ENCODE results near the gene INTU.
"Not testable (repeated sequence)": the region's sequence is repeated elsewhere in the genome, so short reads cannot be mapped to it uniquely, and the experiment has no call there.

INTU gene

GRCh38 chr4:127623797-127624083, 9.0 kb upstream of the INTU start:
- Mint-ChIP-seq H3K27me3 (peaks cover 38% of the 10 kb centered on the region), H3K36me3 (no peaks in the 10 kb centered on the region), H3K4me3 (peak overlapping the region; percentile 76)

GRCh38 chr4:127624173-127624572, 8.6 kb upstream of the INTU start:
- H3K4me1 Mint-ChIP-seq (ENCODE audit: low read depth): peaks cover 7% of the 10 kb centered on the region
- H3K27me3 Mint-ChIP-seq: peaks cover 34% of the 10 kb centered on the region
- H3K36me3 Mint-ChIP-seq: no peaks in the 10 kb centered on the region
- no peak overlapping the region for H3K27ac Mint-ChIP-seq
- peak overlapping the region; percentile 76 for H3K4me3 Mint-ChIP-seq
- no peaks in the 10 kb centered on the region for H3K9me3 Mint-ChIP-seq (ENCODE audit: low read depth)

More at GRCh38 chr4:127623797-127624083, 9.0 kb upstream of the INTU start:
- no peak overlapping the region for H3K27ac Mint-ChIP-seq
- H3K4me1 Mint-ChIP-seq (ENCODE audit: low read depth): peaks cover 7% of the 10 kb centered on the region
- peaks cover 2% of the 10 kb centered on the region for H3K9me3 Mint-ChIP-seq (ENCODE audit: low read depth)

DNA sequence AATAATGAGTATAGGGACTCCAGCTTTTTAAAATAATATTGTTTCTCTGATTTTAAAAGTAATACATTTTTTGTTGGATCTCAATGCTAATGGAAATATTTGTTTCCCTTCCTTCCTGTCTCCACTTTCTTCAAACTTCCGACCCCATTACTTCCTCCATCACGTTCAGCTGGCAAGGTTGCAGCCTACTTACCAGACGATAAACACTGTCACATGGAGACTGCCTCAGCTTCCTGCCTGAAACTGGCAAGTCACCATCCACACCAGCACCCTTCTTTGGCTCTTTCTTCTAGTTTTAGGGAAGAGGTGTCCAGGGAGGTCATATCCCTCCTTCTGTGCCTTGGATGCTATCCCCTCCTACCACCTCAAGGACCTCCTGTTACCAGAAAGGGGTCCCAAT, 3.4 kb upstream of the INTU start:
- H3K4me1 Mint-ChIP-seq (ENCODE audit: low read depth): peaks cover 13% of the 10 kb centered on the region
- no peak overlapping the region for H3K27ac Mint-ChIP-seq
- H3K27me3 Mint-ChIP-seq: peaks cover 38% of the 10 kb centered on the region
- no peak overlapping the region for H3K4me3 Mint-ChIP-seq
- H3K9me3 Mint-ChIP-seq (ENCODE audit: low read depth): no peaks in the 10 kb centered on the region
- no peaks in the 10 kb centered on the region for H3K36me3 Mint-ChIP-seq

DNA sequence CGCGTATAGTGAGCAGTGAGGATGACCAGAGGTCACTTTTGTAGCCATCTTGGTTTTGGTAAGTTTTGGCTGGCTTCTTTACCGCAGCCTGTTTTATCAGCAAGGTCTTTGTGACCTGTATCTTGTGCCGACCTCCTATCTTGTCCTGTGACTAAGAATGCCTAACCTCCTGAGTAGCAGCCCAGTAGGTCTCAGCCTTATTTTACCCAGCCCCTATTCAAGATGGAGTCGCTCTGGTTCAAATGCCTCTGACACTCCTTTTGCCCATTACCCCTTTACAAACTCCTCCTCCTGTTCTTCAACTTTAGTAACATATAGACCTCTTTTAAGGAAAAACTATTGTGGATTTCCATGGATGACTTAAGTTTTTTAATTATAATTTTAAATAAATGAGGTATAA, 2.6 kb upstream of the INTU start:
- H3K4me1 Mint-ChIP-seq (ENCODE audit: low read depth): peaks cover 13% of the 10 kb centered on the region
- no peaks in the 10 kb centered on the region for H3K9me3 Mint-ChIP-seq (ENCODE audit: low read depth)
- H3K27me3 Mint-ChIP-seq: peaks cover 37% of the 10 kb centered on the region
- H3K4me3 Mint-ChIP-seq: no peak overlapping the region
- no peaks in the 10 kb centered on the region for H3K36me3 Mint-ChIP-seq
- no peak overlapping the region for H3K27ac Mint-ChIP-seq

- H3K4me3 Mint-ChIP-seq: no peak overlapping the region
- H3K27me3 Mint-ChIP-seq: peaks cover 38% of the 10 kb centered on the region
- no peaks in the 10 kb centered on the region for H3K9me3 Mint-ChIP-seq (ENCODE audit: low read depth)
Measured at GRCh38 chr4:127631420-127631819, 1.3 kb upstream of the INTU start.

GRCh38 chr4:127634181-127634580, 1.4 kb downstream of the INTU start:
- H3K36me3 Mint-ChIP-seq: no peaks in the 10 kb centered on the region
- H3K4me1 Mint-ChIP-seq (ENCODE audit: low read depth): peaks cover 13% of the 10 kb centered on the region
- H3K27me3 Mint-ChIP-seq: peaks cover 43% of the 10 kb centered on the region
- no peaks in the 10 kb centered on the region for H3K9me3 Mint-ChIP-seq (ENCODE audit: low read depth)
- no peak overlapping the region for H3K4me3 Mint-ChIP-seq
- H3K27ac Mint-ChIP-seq: no peak overlapping the region

More at GRCh38 chr4:127631420-127631819, 1.3 kb upstream of the INTU start:
- Mint-ChIP-seq H3K4me1 (ENCODE audit: low read depth) (peaks cover 13% of the 10 kb centered on the region), H3K36me3 (no peaks in the 10 kb centered on the region), H3K27ac (no peak overlapping the region)

DNA sequence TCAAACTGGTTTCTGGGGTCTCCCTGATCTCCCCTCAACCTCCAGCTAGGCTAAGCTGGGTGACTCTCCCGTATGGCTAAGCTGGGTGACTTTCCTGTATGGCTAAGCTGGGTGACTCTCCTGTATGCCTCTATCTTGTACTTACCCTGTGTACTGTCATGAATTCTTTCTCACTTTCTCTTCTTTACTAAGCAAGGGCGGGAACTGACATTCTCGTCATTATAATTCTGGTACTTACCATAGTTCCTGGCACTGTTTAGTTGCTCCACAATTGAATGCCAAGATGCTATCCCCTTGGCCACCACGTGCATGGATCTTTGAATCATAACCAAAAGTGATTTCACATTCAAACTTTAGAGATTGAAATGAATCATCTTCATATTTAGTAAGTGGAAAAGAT, 8.8 kb downstream of the INTU start:
- no peaks in the 10 kb centered on the region for H3K9me3 Mint-ChIP-seq (ENCODE audit: low read depth)
- no peak overlapping the region for H3K4me3 Mint-ChIP-seq
- no peak overlapping the region for H3K27ac Mint-ChIP-seq
- H3K36me3 Mint-ChIP-seq: no peaks in the 10 kb centered on the region
- no peaks in the 10 kb centered on the region for H3K4me1 Mint-ChIP-seq (ENCODE audit: low read depth)
- peaks cover 19% of the 10 kb centered on the region for H3K27me3 Mint-ChIP-seq

GRCh38 chr4:127642169-127642568, 9.4 kb downstream of the INTU start:
- Mint-ChIP-seq H3K4me1 (ENCODE audit: low read depth) (no peaks in the 10 kb centered on the region), H3K4me3 (no peak overlapping the region), H3K27ac (no peak overlapping the region), H3K9me3 (ENCODE audit: low read depth) (no peaks in the 10 kb centered on the region), H3K36me3 (no peaks in the 10 kb centered on the region), H3K27me3 (peaks cover 13% of the 10 kb centered on the region)

DNA sequence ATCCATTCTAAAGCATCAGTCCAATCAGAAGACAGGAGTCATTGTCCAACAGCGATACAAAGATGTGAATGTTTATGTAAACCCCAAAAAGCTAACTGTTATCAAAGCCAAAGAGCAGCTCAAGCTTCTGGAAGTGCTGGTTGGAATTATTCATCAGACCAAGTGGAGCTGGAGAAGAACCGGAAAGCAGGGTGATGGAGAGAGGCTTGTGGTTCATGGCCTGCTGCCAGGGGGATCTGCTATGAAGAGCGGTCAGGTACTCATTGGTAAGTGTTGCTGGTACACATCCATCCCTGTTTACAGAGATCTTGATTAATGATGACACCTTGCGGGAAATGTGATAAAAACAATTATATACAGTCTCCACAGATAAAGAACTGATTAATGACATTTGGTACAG, 11.0 kb downstream of the INTU start:
- H3K4me3 Mint-ChIP-seq: no peak overlapping the region
- peaks cover 11% of the 10 kb centered on the region for H3K27me3 Mint-ChIP-seq
- no peaks in the 10 kb centered on the region for H3K4me1 Mint-ChIP-seq (ENCODE audit: low read depth)
- no peaks in the 10 kb centered on the region for H3K9me3 Mint-ChIP-seq (ENCODE audit: low read depth)
- no peaks in the 10 kb centered on the region for H3K36me3 Mint-ChIP-seq
- H3K27ac Mint-ChIP-seq: no peak overlapping the region

DNA sequence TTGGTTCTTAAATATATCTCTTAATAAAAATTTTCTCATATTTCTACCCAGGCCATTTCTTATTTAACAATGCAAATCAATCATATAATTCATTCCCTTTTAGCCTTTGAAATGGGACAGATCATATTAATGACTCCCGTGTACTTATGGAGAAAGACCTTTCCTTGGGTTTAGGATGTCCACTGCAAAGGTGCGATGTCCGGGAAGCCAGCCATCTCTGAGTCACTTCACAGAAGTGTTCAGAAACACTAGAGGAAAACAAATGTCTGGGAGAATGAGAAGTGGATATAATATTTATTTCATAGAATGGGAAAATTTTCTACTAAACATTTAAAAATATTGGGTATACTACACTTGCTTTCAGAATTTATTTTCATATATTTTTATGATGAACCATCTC, 15.3 kb downstream of the INTU start:
- Mint-ChIP-seq H3K9me3 (ENCODE audit: low read depth) (peaks cover 3% of the 10 kb centered on the region), H3K36me3 (no peaks in the 10 kb centered on the region), H3K27me3 (no peaks in the 10 kb centered on the region), H3K4me1 (ENCODE audit: low read depth) (no peaks in the 10 kb centered on the region), H3K4me3 (no peak overlapping the region), H3K27ac (no peak overlapping the region)

DNA sequence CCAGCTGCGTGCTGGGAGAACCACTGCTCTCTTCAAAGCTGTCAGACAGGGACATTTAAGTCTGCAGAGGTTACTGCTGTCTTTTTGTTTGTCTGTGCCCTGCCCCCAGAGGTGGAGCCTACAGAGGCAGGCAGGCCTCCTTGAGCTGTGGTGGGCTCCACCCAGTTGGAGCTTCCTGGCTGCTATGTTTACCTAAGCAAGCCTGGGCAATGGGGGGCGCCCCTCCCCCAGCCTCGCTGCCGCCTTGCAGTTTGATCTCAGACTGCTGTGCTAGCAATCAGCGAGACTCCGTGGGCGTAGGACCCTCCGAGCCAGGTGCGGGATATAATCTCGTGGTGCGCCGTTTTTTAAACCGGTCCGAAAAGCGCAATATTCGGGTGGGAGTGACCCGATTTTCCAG, 22.8 kb downstream of the INTU start:
- H3K4me3 Mint-ChIP-seq; H3K27me3 Mint-ChIP-seq; H3K4me1 Mint-ChIP-seq (ENCODE audit: low read depth); H3K9me3 Mint-ChIP-seq (ENCODE audit: low read depth); H3K36me3 Mint-ChIP-seq; H3K27ac Mint-ChIP-seq: not testable (repeated sequence)

- Mint-ChIP-seq H3K36me3 (no peaks in the 10 kb centered on the region), H3K4me3 (no peak overlapping the region), H3K4me1 (ENCODE audit: low read depth) (no peaks in the 10 kb centered on the region), H3K27ac (no peak overlapping the region), H3K9me3 (ENCODE audit: low read depth) (no peaks in the 10 kb centered on the region), H3K27me3 (no peaks in the 10 kb centered on the region)
Measured at GRCh38 chr4:127656047-127656680, 23.4 kb downstream of the INTU start.

DNA sequence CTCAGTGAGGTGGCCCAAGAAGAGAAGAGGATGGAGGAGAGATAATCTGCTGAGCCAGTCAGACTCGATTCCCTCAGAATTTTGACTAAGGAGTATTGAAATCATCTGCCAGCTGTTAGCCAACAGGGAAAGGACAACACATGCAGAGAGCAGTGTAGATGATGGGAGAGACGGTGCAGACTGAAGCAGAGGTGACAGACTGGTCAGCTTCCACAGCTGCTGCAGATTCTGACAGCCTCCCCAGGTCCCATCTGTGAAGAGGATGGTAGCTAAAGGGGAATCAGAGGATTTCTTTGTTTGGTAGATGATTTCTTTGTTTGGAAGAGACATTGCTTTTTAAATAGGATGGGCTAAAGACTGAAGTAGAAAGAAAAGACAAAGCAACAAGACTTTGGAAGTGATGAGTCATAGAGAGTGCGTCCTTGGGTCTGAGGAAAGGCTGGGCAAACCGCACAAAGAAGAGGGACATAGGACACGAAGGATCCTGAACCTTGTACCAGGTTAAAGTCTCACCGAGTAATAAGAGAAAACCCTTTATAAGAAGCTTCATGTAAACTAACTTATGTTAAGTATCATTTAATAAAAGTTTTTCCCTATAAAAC, 27.6 kb downstream of the INTU start:
- no peaks in the 10 kb centered on the region for H3K36me3 Mint-ChIP-seq
- H3K27ac Mint-ChIP-seq: no peak overlapping the region
- no peaks in the 10 kb centered on the region for H3K4me1 Mint-ChIP-seq (ENCODE audit: low read depth)
- H3K9me3 Mint-ChIP-seq (ENCODE audit: low read depth): no peaks in the 10 kb centered on the region
- no peak overlapping the region for H3K4me3 Mint-ChIP-seq
- H3K27me3 Mint-ChIP-seq: no peaks in the 10 kb centered on the region

DNA sequence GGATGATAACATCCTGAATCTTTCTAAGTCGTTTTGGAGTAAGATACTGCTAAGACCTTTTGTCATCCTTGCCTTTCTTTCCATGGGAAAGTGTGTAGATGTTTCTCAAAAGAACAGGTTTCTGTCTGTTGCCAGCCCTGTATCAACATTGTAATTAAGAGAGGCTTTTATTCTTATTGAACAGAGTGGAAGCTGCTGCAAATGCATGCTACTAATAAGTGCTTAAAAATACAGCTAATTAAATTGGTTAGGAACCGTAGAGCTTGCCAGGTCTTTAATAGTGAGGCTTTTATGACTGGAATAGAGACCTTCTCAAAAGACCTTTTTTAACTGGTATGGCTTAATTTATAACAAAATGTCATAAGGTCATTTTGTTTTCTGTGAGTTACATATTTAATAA, 34.4 kb downstream of the INTU start:
- H3K9me3 Mint-ChIP-seq (ENCODE audit: low read depth): no peaks in the 10 kb centered on the region
- H3K36me3 Mint-ChIP-seq: no peaks in the 10 kb centered on the region
- H3K27me3 Mint-ChIP-seq: no peaks in the 10 kb centered on the region
- no peaks in the 10 kb centered on the region for H3K4me1 Mint-ChIP-seq (ENCODE audit: low read depth)
- no peak overlapping the region for H3K4me3 Mint-ChIP-seq
- no peak overlapping the region for H3K27ac Mint-ChIP-seq

DNA sequence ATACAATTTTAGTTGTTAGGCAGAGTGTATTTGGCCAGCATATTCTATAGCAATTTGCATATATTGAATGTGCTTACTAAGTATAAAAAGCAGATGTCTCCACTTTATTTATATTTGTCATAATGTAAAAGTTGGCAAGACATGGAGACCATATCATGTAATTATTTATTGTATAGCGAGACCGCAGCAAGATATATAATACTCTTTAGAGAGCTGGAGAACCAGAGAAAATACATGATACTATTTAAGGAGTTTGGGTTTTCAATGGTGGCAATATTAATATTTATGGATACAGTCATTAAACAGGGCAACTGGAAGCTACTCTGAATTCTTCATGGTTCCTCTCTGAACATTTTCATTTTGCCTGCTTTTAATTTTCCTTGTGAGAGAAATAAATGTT, 35.0 kb downstream of the INTU start:
- H3K36me3 Mint-ChIP-seq: no peaks in the 10 kb centered on the region

GRCh38 chr4:127668770-127669169, 36.0 kb downstream of the INTU start:
- Mint-ChIP-seq H3K9me3 (ENCODE audit: low read depth) (no peaks in the 10 kb centered on the region), H3K4me3 (no peak overlapping the region), H3K36me3 (no peaks in the 10 kb centered on the region), H3K27ac (no peak overlapping the region), H3K4me1 (ENCODE audit: low read depth) (no peaks in the 10 kb centered on the region), H3K27me3 (peaks cover 2% of the 10 kb centered on the region)

More for the DNA sequence above, 35.0 kb downstream of the INTU start:
- Mint-ChIP-seq H3K4me1 (ENCODE audit: low read depth) (no peaks in the 10 kb centered on the region), H3K9me3 (ENCODE audit: low read depth) (no peaks in the 10 kb centered on the region), H3K27ac (no peak overlapping the region), H3K27me3 (peaks cover under 1% of the 10 kb centered on the region), H3K4me3 (no peak overlapping the region)

All from activated naive CD8-positive, alpha-beta T cell (primary cell).